ENCODE data around the gene SEMA3D. TPM values are rescaled to one million over a fixed set of nuclear protein-coding genes. Genes with fewer than 3 reads are reported as not detected.

SEMA3D gene
- total RNA-seq, 1 experiment from 2014 or later = 23.3 TPM

DNA sequence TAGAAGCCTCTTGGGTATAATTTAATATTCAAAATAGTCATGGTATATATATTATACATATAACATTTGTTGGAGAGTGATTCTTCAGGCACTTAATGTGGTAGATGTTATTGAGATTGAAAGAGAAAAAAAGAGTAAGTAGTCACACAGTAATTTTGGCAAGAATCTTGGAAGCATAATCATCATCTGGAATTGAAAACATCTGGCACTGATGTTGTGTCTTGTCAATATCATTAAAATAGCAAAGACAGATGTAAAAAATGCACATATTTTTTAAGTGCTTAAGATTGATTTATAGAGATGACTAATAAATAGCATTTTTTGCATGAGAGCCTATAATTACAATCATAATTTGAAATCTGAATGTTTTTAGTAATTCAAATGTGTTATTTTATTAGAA lies 9.5 kb downstream of the SEMA3D start:
- intact Hi-C loops (cut with micrococcal nuclease; ENCODE audit: unreplicated experiment) = no loop called here
- BruUV-seq (replicated peaks) = no TSS peak
- ChIA-PET CTCF (no interaction called here), POLR2A (ENCODE audit: low non-redundant PET) (no interaction called here)
- DNase-seq (ENCODE audit: low spot score) = no peak
- Histone ChIP-seq H3K27ac (ENCODE audit: low read depth, low read length, poor library complexity, severe bottlenecking) (no peak overlapping the region), H3K36me3 (ENCODE audit: insufficient read depth, low read length, poor library complexity, severe bottlenecking) (no peaks in the 10 kb centered on the region), H3K9me3 (ENCODE audit: low read depth, low read length, poor library complexity, severe bottlenecking) (peaks cover 25% of the 10 kb centered on the region), H3K4me3 (ENCODE audit: low read depth, low read length, poor library complexity, severe bottlenecking) (no peak overlapping the region), H3K4me1 (ENCODE audit: insufficient read depth, low read length, poor library complexity, severe bottlenecking) (peaks cover 5% of the 10 kb centered on the region), H3K27me3 (replicated peaks; ENCODE audit: insufficient read depth, low read depth, low read length, poor library complexity) (no peaks in the 10 kb centered on the region)
- TF ChIP-seq EZH2 (IDR thresholded peaks at IDR 0.05; ENCODE audit: borderline replicate concordance, low read depth, low read length, poor library complexity, severe bottlenecking) = no peak
- TF ChIP-seq, protein P1, sequence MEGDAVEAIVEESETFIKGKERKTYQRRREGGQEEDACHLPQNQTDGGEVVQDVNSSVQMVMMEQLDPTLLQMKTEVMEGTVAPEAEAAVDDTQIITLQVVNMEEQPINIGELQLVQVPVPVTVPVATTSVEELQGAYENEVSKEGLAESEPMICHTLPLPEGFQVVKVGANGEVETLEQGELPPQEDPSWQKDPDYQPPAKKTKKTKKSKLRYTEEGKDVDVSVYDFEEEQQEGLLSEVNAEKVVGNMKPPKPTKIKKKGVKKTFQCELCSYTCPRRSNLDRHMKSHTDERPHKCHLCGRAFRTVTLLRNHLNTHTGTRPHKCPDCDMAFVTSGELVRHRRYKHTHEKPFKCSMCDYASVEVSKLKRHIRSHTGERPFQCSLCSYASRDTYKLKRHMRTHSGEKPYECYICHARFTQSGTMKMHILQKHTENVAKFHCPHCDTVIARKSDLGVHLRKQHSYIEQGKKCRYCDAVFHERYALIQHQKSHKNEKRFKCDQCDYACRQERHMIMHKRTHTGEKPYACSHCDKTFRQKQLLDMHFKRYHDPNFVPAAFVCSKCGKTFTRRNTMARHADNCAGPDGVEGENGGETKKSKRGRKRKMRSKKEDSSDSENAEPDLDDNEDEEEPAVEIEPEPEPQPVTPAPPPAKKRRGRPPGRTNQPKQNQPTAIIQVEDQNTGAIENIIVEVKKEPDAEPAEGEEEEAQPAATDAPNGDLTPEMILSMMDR (conservative IDR thresholded peaks at IDR 0.05; ENCODE audit: low read depth, low read length) = no peak

DNA sequence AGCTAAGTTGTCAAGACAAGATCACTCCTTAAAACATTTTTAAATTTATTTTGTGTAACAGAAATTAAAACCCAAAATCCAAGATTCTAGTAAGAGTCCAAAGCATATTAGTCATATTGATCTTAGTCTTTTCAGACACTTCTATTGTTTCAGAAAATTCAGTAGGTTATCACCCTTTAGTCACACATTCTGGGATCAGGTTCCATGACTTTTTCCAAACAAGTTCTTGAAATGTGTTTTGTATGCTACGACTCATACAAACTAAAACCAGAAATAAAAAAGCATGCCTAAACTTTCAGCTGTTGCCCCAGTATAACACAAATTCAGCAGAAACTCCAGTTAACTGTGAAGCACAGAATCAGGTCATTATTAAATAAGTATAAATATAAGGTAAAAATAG lies 10.7 kb downstream of the SEMA3D start:
- Histone ChIP-seq H3K36me3 (ENCODE audit: insufficient read depth, low read length, poor library complexity, severe bottlenecking) (no peaks in the 10 kb centered on the region), H3K27ac (ENCODE audit: low read depth, low read length, poor library complexity, severe bottlenecking) (no peak overlapping the region), H3K27me3 (replicated peaks; ENCODE audit: insufficient read depth, low read depth, low read length, poor library complexity) (no peaks in the 10 kb centered on the region), H3K9me3 (ENCODE audit: low read depth, low read length, poor library complexity, severe bottlenecking) (peaks cover 25% of the 10 kb centered on the region), H3K4me3 (ENCODE audit: low read depth, low read length, poor library complexity, severe bottlenecking) (no peak overlapping the region), H3K4me1 (ENCODE audit: insufficient read depth, low read length, poor library complexity, severe bottlenecking) (peaks cover 9% of the 10 kb centered on the region)
- DNase-seq (ENCODE audit: low spot score) = no peak
- BruUV-seq (replicated peaks) = no TSS peak
- ChIA-PET CTCF (no interaction called here), POLR2A (ENCODE audit: low non-redundant PET) (no interaction called here)
- intact Hi-C loops (cut with micrococcal nuclease; ENCODE audit: unreplicated experiment) = no loop called here
- no peak for TF ChIP-seq EZH2 (IDR thresholded peaks at IDR 0.05; ENCODE audit: borderline replicate concordance, low read depth, low read length, poor library complexity, severe bottlenecking)
- TF ChIP-seq, protein P1 (conservative IDR thresholded peaks at IDR 0.05; ENCODE audit: low read depth, low read length) = no peak

DNA sequence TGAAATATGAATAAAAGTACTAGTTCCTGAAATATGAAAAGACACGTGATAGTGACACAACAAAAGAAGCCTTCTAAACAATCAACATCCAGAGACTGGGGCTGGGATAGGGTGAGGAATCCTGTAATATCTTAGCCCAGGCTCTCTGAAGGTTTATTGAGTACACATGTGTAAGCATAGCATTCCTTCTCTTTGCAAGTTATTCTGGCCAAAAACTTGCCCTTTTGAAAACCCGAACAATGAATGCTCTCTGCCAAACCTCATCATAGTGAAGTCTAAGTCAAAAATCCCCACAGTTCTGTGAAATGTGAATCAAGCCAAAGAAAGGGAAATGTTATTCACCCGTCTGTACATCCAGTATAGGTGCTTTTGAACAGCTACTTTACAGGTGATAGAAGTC lies 11.6 kb downstream of the SEMA3D start:
- Histone ChIP-seq H3K4me3 (ENCODE audit: low read depth, low read length, poor library complexity, severe bottlenecking) (no peak overlapping the region), H3K36me3 (ENCODE audit: insufficient read depth, low read length, poor library complexity, severe bottlenecking) (no peaks in the 10 kb centered on the region), H3K27me3 (replicated peaks; ENCODE audit: insufficient read depth, low read depth, low read length, poor library complexity) (no peaks in the 10 kb centered on the region), H3K4me1 (ENCODE audit: insufficient read depth, low read length, poor library complexity, severe bottlenecking) (peaks cover 9% of the 10 kb centered on the region), H3K27ac (ENCODE audit: low read depth, low read length, poor library complexity, severe bottlenecking) (no peak overlapping the region), H3K9me3 (ENCODE audit: low read depth, low read length, poor library complexity, severe bottlenecking) (peaks cover 16% of the 10 kb centered on the region)
- intact Hi-C loops (cut with micrococcal nuclease; ENCODE audit: unreplicated experiment) = no loop called here
- ChIA-PET POLR2A (ENCODE audit: low non-redundant PET) (no interaction called here), CTCF (no interaction called here)
- BruUV-seq (replicated peaks) = no TSS peak
- no peak for DNase-seq (ENCODE audit: low spot score)
- TF ChIP-seq, protein P1 (conservative IDR thresholded peaks at IDR 0.05; ENCODE audit: low read depth, low read length) = no peak
- TF ChIP-seq EZH2 (IDR thresholded peaks at IDR 0.05; ENCODE audit: borderline replicate concordance, low read depth, low read length, poor library complexity, severe bottlenecking) = no peak

All from A673 (cell line).